SK-N-SH (cell line): ENCODE measurements around the gene ZNF277.

Experiments
- CTCF ChIP-seq: fragments of 200-600 bp; sonication (generic); IDR thresholded peaks from 2 replicates; pipeline ENCODE4 v1.6.1; 2017; ENCODE audit warnings: antibody characterized with exemption, mild to moderate bottlenecking, moderate library complexity
- EP300 ChIP-seq, 2 experiments: IDR thresholded peaks; 2 replicates each; pipeline versions ENCODE4 v1.4.0 to v1.6.1; 2012; ENCODE audit warnings: borderline replicate concordance in 1 of 2, low read depth in 1 of 2, low read length in 1 of 2
- EZH2phosphoT487 ChIP-seq: fragments of 200-600 bp; sonication (generic); IDR thresholded peaks from 2 replicates; pipeline ENCODE4 v1.6.1; 2017; ENCODE audit warnings: low read depth, mixed run types, mild to moderate bottlenecking, antibody characterized with exemption, moderate library complexity, borderline replicate concordance
- FOXJ3 ChIP-seq: sonication (generic); formaldehyde crosslinking; IDR thresholded peaks from 2 replicates; pipeline ENCODE4 v1.5.1; 2020; ENCODE audit warnings: mild to moderate bottlenecking, missing genetic modification reagents
- GABPA ChIP-seq: IDR thresholded peaks from 2 replicates; pipeline ENCODE4 v1.4.0; 2012; ENCODE audit warnings: low read depth, mild to moderate bottlenecking
- POLR2AphosphoS5 ChIP-seq: IDR thresholded peaks from 2 replicates; pipeline ENCODE4 v1.6.1; 2012; ENCODE audit warnings: low read depth, low read length
- REST ChIP-seq: IDR thresholded peaks from 2 replicates; pipeline ENCODE4 v1.6.1; 2012; ENCODE audit warnings: mild to moderate bottlenecking, low read depth, low read length, moderate library complexity
- RFX5 ChIP-seq: IDR thresholded peaks from 2 replicates; pipeline ENCODE4 v1.6.1; 2012; ENCODE audit warnings: mild to moderate bottlenecking, improper control_type of control experiment, low read length
- SMC3 ChIP-seq: IDR thresholded peaks from 2 replicates; pipeline ENCODE4 v1.6.1; 2012; ENCODE audit warnings: low read depth, low read length, improper control_type of control experiment
- USF1 ChIP-seq: IDR thresholded peaks from 2 replicates; pipeline ENCODE4 v1.4.0; 2012; ENCODE audit warnings: low read depth, borderline replicate concordance
- USF2 ChIP-seq: fragments of 150-350 bp; IDR thresholded peaks from 2 replicates; pipeline ENCODE4 v1.6.1; 2017; ENCODE audit warnings: antibody characterized with exemption, low read length, low read depth, borderline replicate concordance

GRCh38 chr7:112288301-112288700 is 81.8 kb downstream of the ZNF277 start:
- no peak for TF ChIP-seq USF1
- no peak for TF ChIP-seq CTCF
- TF ChIP-seq EP300 (IDR thresholded peaks at IDR 0.05; ENCODE audit: borderline replicate concordance in 1 of 2, low read depth in 1 of 2, low read length in 1 of 2): no peak
- TF ChIP-seq SMC3: no peak
- no peak for TF ChIP-seq REST
- no peak for TF ChIP-seq POLR2AphosphoS5
- no peak for TF ChIP-seq FOXJ3 (CRISPR knock-in tag)
- TF ChIP-seq EZH2phosphoT487: no peak
- TF ChIP-seq GABPA: no peak
- TF ChIP-seq USF2: no peak
- TF ChIP-seq RFX5: no peak
